ENCODE data around the gene DNM3.

The DNM3 gene

GRCh38 chr1:172400722-172401105, 559.4 kb downstream of the DNM3 start:
- Histone ChIP-seq H3K9me3 (replicated peaks; ENCODE audit: insufficient read depth, low read length) (no peaks in the 10 kb centered on the region), H3K79me2 (ENCODE audit: low read length) (no peaks in the 10 kb centered on the region), H3K4me3 (ENCODE audit: low read length) (no peak overlapping the region), H3K36me3 (replicated peaks; ENCODE audit: insufficient read depth, low read length) (no peaks in the 10 kb centered on the region), H3K4me1 (ENCODE audit: low read length) (no peaks in the 10 kb centered on the region), H3K9ac (ENCODE audit: low read length) (no peak overlapping the region), H3K4me2 (ENCODE audit: low read depth, low read length) (no peak overlapping the region), H3F3A (ENCODE audit: insufficient read depth, low read length) (no peaks in the 10 kb centered on the region), H3K9me2 (replicated peaks; ENCODE audit: insufficient read depth, low read length) (no peaks in the 10 kb centered on the region), H3K27ac (ENCODE audit: low read length) (no peak overlapping the region), H2AFZ (ENCODE audit: low read length) (no peak overlapping the region), H3K27me3 (replicated peaks; ENCODE audit: insufficient read depth, low read length) (peaks cover 37% of the 10 kb centered on the region), H4K20me1 (ENCODE audit: insufficient read depth, low read length) (no peaks in the 10 kb centered on the region)
- DNase-seq = no peak
- no peak for TF ChIP-seq EZH2 (optimal IDR thresholded peaks at IDR 0.05; ENCODE audit: low read depth, low read length)
- TF ChIP-seq CTCF (IDR thresholded peaks at IDR 0.05; ENCODE audit: low read length) = no peak
- no peak for TF ChIP-seq EZH2phosphoT487 (IDR thresholded peaks at IDR 0.05; ENCODE audit: low read length)

- H3K9me2 ChIP-seq (replicated peaks; ENCODE audit: insufficient read depth, low read length) = no peaks in the 10 kb centered on the region
Measured at GRCh38 chr1:172401477-172401876, 560.2 kb downstream of the DNM3 start.

GRCh38 chr1:172401892-172402291, 560.6 kb downstream of the DNM3 start:
- H3K79me2 ChIP-seq (ENCODE audit: low read length) = no peaks in the 10 kb centered on the region
- H3K9me3 ChIP-seq (replicated peaks; ENCODE audit: insufficient read depth, low read length) = no peaks in the 10 kb centered on the region
- DNase-seq = no peak
- TF ChIP-seq CTCF (IDR thresholded peaks at IDR 0.05; ENCODE audit: low read length) = no peak; the same call in 1 of the 2 replicates
- no peak for TF ChIP-seq EZH2 (optimal IDR thresholded peaks at IDR 0.05; ENCODE audit: low read depth, low read length)
- no peak for TF ChIP-seq EZH2phosphoT487 (IDR thresholded peaks at IDR 0.05; ENCODE audit: low read length)
- H3K27me3 ChIP-seq (replicated peaks; ENCODE audit: insufficient read depth, low read length) = peaks cover 25% of the 10 kb centered on the region
- H3K4me3 ChIP-seq (ENCODE audit: low read length) = no peak overlapping the region
- H3K4me2 ChIP-seq (ENCODE audit: low read depth, low read length) = no peak overlapping the region
- no peaks in the 10 kb centered on the region for H3K4me1 ChIP-seq (ENCODE audit: low read length)
- H3F3A ChIP-seq (ENCODE audit: insufficient read depth, low read length) = no peaks in the 10 kb centered on the region
- H3K9me2 ChIP-seq (replicated peaks; ENCODE audit: insufficient read depth, low read length) = no peaks in the 10 kb centered on the region
- no peaks in the 10 kb centered on the region for H3K36me3 ChIP-seq (replicated peaks; ENCODE audit: insufficient read depth, low read length)
- H2AFZ ChIP-seq (ENCODE audit: low read length) = no peak overlapping the region
- H3K9ac ChIP-seq (ENCODE audit: low read length) = no peak overlapping the region
- no peaks in the 10 kb centered on the region for H4K20me1 ChIP-seq (ENCODE audit: insufficient read depth, low read length)
- H3K27ac ChIP-seq (ENCODE audit: low read length) = no peak overlapping the region

More at GRCh38 chr1:172401477-172401876, 560.2 kb downstream of the DNM3 start:
- DNase-seq = no peak
- H3K4me1 ChIP-seq (ENCODE audit: low read length) = no peaks in the 10 kb centered on the region
- no peaks in the 10 kb centered on the region for H3F3A ChIP-seq (ENCODE audit: insufficient read depth, low read length)
- H3K4me2 ChIP-seq (ENCODE audit: low read depth, low read length) = no peak overlapping the region
- H3K9me3 ChIP-seq (replicated peaks; ENCODE audit: insufficient read depth, low read length) = no peaks in the 10 kb centered on the region
- no peak overlapping the region for H3K27ac ChIP-seq (ENCODE audit: low read length)
- no peak overlapping the region for H3K9ac ChIP-seq (ENCODE audit: low read length)
- no peak for TF ChIP-seq CTCF (IDR thresholded peaks at IDR 0.05; ENCODE audit: low read length)
- TF ChIP-seq EZH2 (optimal IDR thresholded peaks at IDR 0.05; ENCODE audit: low read depth, low read length) = no peak
- no peak for TF ChIP-seq EZH2phosphoT487 (IDR thresholded peaks at IDR 0.05; ENCODE audit: low read length)
- H3K36me3 ChIP-seq (replicated peaks; ENCODE audit: insufficient read depth, low read length) = no peaks in the 10 kb centered on the region
- H3K27me3 ChIP-seq (replicated peaks; ENCODE audit: insufficient read depth, low read length) = peaks cover 29% of the 10 kb centered on the region
- H4K20me1 ChIP-seq (ENCODE audit: insufficient read depth, low read length) = no peaks in the 10 kb centered on the region
- no peaks in the 10 kb centered on the region for H3K79me2 ChIP-seq (ENCODE audit: low read length)
- no peak overlapping the region for H2AFZ ChIP-seq (ENCODE audit: low read length)
- H3K4me3 ChIP-seq (ENCODE audit: low read length) = no peak overlapping the region
